Thymus (tissue), 11 donors: ENCODE data around the gene GDPD5. TPM values are rescaled to one million over a fixed set of nuclear protein-coding genes. Genes with fewer than 3 reads are reported as not detected.

ENCODE experiments used
- DNase-seq, 9 donors: peaks; one replicate each; pipeline ENCODE4 v3.0.0-alpha.2; 2013; ENCODE audit warnings: low spot score in 9 of 9, low read depth in 6 of 9, missing footprints in 1 of 9
- H3K27ac ChIP-seq, 2 donors: one replicate each; pipeline ENCODE4 v1.5.1; 2013; ENCODE audit warnings: control low read depth in 1 of 2, low read depth in 1 of 2, low read length in 1 of 2, mild to moderate bottlenecking in 1 of 2, moderate library complexity in 1 of 2
- H3K27me3 ChIP-seq, 2 donors: one replicate each; pipeline ENCODE4 v1.5.1; 2013; ENCODE audit warnings: low read length in 1 of 2; ENCODE audit not compliant: control insufficient read depth in 2 of 2, insufficient read depth in 1 of 2
- H3K36me3 ChIP-seq, 2 donors: one replicate each; pipeline ENCODE4 v1.5.1; 2013; ENCODE audit warnings: low read length in 1 of 2, mild to moderate bottlenecking in 1 of 2, moderate library complexity in 1 of 2; ENCODE audit not compliant: control insufficient read depth in 2 of 2, insufficient read depth in 2 of 2
- H3K4me1 ChIP-seq, 2 donors: one replicate each; pipeline ENCODE4 v1.5.1; 2013; ENCODE audit warnings: low read length in 2 of 2; ENCODE audit not compliant: control insufficient read depth in 2 of 2, insufficient read depth in 2 of 2
- H3K4me3 ChIP-seq, 2 donors: one replicate each; pipeline ENCODE4 v1.5.1; 2013; ENCODE audit warnings: low read length in 2 of 2, control low read depth in 1 of 2, mild to moderate bottlenecking in 1 of 2
- H3K9me3 ChIP-seq, 2 donors: one replicate each; pipeline ENCODE4 v1.5.1; 2013; ENCODE audit warnings: low read length in 1 of 2, mild to moderate bottlenecking in 1 of 2; ENCODE audit not compliant: control insufficient read depth in 2 of 2, insufficient read depth in 1 of 2
- WGBS: extraction: QIAGEN DNeasy Blood & Tissue Kit; methylation state at CpG from one replicate; pipeline ENCODE4 v1.1.7; 2013; 5-methylcytosine and 5-hydroxymethylcytosine counted together
- polyA plus RNA-seq: library from polyadenylated mRNA; stranded (reverse); fragments of 200-250 nt; gene quantifications from one replicate; pipeline ENCODE4 v1.2.3, GENCODE V29; 2013
- total RNA-seq: library from RNA; stranded (reverse); fragments of 120-200 nt; gene quantifications from one replicate; pipeline ENCODE4 v1.2.4, GENCODE V29; 2013
- donor health status: healthy.

Gene GDPD5
- total and polyA plus RNA-seq, 2 donors = 3.1 to 25.3 TPM

DNA sequence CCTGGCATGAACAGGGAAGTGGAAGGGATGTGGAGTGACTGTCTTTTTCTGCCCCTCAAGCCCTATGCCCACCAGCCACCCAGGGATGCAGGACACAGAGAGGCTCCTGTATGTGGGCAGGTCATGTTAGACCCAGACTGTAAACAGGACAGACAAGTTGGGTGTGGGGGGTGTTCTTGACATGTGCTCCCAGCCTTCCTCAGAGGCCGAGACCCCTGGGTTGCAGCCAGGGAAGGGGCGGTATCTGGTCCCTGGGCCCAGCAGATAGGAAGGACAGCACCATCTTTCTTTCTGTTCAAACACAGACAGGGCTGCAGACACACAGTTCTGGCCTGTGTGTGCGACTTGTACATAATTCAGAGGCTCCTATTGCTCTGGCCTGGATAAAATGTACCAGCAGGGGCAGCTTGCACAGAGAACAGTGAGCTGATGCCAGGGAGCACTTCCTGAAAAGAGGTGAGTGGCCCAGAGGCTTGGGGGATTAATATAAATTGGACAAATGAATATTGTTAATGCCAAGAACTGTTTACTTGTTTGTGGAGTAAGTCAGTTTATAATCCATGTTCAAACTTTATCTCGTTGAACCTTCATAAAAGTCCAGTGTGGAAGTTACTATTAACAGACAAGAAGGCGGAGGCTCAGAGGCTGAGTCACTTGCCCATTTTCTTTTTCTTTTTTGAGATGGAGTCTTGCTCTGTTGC, 16.6 kb downstream of the GDPD5 start:
- H3K4me1 ChIP-seq = peaks cover 0 to 21% of the 10 kb centered on the region in 2 donors
- H3K36me3 ChIP-seq = no peaks in the 10 kb centered on the region
- WGBS = 79% methylated on average over 5 of the region's 5 CpGs
- H3K4me3 ChIP-seq = no peak overlapping the region
- no peak for DNase-seq
- H3K27ac ChIP-seq = peak overlapping the region in 1 of 2 donors; percentile 33
- no peaks in the 10 kb centered on the region for H3K27me3 ChIP-seq
- H3K9me3 ChIP-seq = no peaks in the 10 kb centered on the region

DNA sequence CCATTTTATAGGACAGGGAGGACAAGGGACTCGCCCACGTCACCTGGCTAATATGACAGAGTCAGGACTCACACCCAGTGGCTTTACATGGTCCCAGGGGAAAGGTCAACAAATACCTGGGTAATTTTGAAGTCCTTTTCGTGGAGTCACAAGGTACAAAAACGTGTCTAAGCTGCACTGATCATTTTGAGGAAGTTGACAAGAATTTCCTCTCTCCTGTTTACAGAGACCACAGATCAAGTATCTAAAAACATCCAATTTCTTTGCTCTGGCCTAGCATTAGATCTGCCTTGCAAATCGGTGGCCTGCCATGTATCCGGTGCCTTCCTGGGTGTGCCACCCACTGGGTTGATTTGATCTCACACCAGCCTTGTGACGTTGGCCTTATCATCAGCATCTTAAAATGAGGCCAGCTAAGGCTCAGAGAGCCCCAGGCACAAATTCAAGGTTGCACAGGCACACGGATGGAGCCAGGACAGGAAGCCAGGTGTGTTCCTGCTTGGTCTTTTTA, 17.6 kb downstream of the GDPD5 start:
- Histone ChIP-seq H3K27ac (no peak overlapping the region), H3K9me3 (no peaks in the 10 kb centered on the region), H3K36me3 (no peaks in the 10 kb centered on the region)

DNA sequence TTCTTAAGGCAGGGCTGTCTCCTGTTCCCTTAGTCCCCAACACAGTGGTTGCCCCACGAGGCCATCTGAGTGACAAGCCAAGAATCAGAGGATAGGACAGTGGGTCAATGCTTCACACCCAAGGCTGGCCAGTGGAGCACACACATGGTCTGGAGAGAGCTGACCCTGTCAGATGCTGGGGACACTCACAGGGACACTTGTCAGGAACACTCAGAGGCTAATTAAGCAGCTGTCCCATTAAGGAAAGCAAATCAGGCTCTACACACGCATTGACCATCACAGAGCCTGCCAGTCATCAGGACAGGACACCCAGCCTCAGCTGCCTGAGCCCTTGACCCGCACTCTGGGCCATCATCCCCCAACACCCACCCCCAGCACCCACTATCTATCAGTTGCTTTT, 18.2 kb downstream of the GDPD5 start:
- WGBS = 96% methylated on average over 3 of the region's 3 CpGs
- no peak overlapping the region for H3K27ac ChIP-seq
- H3K4me1 ChIP-seq = peaks cover 0 to 21% of the 10 kb centered on the region in 2 donors

More for the DNA sequence above, 17.6 kb downstream of the GDPD5 start:
- H3K4me1 ChIP-seq = peaks cover 0 to 21% of the 10 kb centered on the region in 2 donors
- no peaks in the 10 kb centered on the region for H3K27me3 ChIP-seq
- H3K4me3 ChIP-seq = no peak overlapping the region
- 37% methylated on average over 8 of the region's 8 CpGs for WGBS
- DNase-seq = peak in 2 of 9 donors; percentile 43 to 50

DNA sequence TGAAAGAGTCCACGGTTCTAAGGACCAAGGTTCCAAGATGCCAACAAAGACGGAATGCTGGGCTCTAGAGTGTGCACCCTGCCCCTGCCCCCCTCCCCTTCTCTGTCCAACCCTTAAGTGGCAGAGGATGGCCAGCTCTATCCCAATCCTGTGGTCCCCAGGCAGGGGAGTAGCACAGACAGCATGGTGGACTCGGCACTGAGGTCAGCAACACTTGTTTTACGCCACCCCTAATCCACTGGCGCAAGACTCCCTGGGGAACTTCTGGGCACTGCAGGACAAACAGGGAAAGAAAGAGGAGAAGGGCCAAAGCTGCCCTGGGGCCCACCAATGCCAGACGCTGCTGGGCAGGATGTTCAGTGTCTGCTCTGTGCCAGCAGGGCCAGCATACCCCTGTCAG, 18.9 kb downstream of the GDPD5 start:
- no peaks in the 10 kb centered on the region for H3K27me3 ChIP-seq
- 94% methylated on average over 6 of the region's 6 CpGs for WGBS
- no peak for DNase-seq
- no peak overlapping the region for H3K27ac ChIP-seq
- H3K4me3 ChIP-seq = no peak overlapping the region
- H3K4me1 ChIP-seq = peaks cover 0 to 21% of the 10 kb centered on the region in 2 donors
- H3K9me3 ChIP-seq = no peaks in the 10 kb centered on the region
- H3K36me3 ChIP-seq = no peaks in the 10 kb centered on the region

More for the DNA sequence above, 18.2 kb downstream of the GDPD5 start:
- Histone ChIP-seq H3K4me3 (no peak overlapping the region), H3K36me3 (no peaks in the 10 kb centered on the region), H3K27me3 (no peaks in the 10 kb centered on the region), H3K9me3 (no peaks in the 10 kb centered on the region)
- DNase-seq = no peak

DNA sequence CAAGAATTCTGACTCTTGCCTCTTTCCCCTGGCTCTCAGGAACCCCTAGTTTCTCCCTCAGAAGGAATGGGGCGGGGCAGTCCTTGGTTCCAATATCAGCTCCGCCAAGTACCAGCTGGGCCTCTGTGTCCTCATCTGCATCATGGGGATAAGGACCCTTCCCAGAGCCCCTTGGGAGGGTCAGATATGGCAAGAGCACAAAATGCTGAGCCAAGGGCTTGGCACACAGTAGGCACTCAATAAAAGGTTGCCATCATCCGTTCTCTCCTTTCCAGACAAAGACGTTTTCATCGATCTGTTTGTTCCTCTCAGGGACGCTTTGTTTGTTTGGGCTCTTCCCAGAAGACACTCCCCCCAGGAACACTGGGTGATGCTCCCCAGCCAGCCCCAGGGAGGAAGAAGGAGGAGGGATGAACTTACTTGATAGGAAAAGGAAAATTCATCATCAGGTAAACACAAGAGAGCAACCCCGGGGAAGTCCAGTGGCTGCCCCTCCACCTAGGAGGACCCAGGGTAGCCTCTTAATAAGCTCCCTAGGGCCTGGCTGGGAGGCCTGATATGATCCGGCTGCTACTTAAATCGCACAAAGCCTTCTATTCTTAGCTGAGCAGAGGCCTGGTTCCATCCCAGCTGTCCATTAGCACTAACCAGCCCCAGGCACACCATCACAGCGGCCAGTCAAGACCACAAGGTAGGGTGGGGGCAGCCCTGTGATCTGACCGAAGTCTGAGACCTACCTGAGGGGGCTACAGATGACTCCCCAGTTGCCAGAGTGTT, 19.6 kb downstream of the GDPD5 start:
- H3K36me3 ChIP-seq = no peaks in the 10 kb centered on the region
- H3K9me3 ChIP-seq = no peaks in the 10 kb centered on the region
- no peak for DNase-seq
- 93% methylated on average over 11 of the region's 11 CpGs for WGBS
- no peak overlapping the region for H3K27ac ChIP-seq
- H3K4me1 ChIP-seq = peaks cover 0 to 21% of the 10 kb centered on the region in 2 donors
- H3K4me3 ChIP-seq = no peak overlapping the region
- no peaks in the 10 kb centered on the region for H3K27me3 ChIP-seq

DNA sequence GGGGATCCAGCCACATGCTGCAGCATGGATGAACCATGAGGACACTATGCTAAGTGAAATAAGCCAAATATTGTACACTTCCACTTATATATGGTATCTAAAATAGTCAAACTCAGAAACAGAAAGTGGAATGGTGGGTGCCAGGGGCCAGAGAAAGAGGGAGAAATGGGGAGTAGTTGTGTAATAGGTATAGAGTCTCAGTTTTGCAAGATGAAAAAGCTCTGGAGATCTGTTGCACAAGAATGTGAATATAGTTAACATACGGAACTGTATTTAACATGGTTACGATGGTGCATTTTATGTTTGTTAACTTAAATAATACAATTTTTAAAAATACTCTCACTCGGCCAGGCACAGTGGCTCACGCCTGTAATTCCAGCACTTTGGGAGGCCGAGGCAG, 21.2 kb downstream of the GDPD5 start:
- H3K36me3 ChIP-seq = no peaks in the 10 kb centered on the region
- WGBS = 97% methylated on average over 5 of the region's 5 CpGs
- peaks cover 0 to 5% of the 10 kb centered on the region in 2 donors for H3K9me3 ChIP-seq
- H3K27ac ChIP-seq = no peak overlapping the region
- H3K27me3 ChIP-seq = no peaks in the 10 kb centered on the region
- peaks cover 0 to 21% of the 10 kb centered on the region in 2 donors for H3K4me1 ChIP-seq
- H3K4me3 ChIP-seq = no peak overlapping the region
- DNase-seq = no peak

DNA sequence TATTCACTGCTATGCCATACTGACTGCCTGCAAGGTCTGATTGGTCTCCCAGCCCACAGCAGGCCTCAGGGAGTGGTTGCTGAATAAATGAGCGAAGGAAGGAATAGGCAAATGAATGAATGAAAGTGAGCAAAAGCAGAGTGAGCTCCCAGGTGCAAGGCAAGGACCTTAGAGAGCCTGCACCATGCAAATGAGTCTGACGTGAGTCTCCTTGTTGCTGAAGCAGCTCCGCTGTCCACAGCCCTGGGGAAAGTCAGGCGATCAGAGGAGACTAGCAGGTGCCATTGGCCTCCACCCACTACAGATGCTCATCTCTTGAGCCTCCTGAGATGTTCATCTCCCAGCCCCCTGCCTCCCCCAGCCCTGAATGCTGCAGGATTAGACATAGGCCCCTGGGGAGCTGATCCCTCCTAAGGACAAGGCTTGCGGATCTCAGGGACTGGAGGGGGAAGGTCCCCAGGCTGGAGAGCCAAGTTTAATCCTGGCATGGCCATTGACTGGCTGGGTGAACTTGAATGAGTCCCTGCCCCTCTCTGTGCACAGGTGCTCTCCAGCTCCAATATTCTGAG, 22.1 kb downstream of the GDPD5 start:
- no peak overlapping the region for H3K27ac ChIP-seq
- peaks cover 0 to 5% of the 10 kb centered on the region in 2 donors for H3K9me3 ChIP-seq
- peaks cover 0 to 15% of the 10 kb centered on the region in 2 donors for H3K4me1 ChIP-seq
- no peaks in the 10 kb centered on the region for H3K36me3 ChIP-seq
- no peak for DNase-seq
- 96% methylated on average over 5 of the region's 5 CpGs for whole genome bisulfite sequencing
- H3K4me3 ChIP-seq = no peak overlapping the region
- no peaks in the 10 kb centered on the region for H3K27me3 ChIP-seq

DNA sequence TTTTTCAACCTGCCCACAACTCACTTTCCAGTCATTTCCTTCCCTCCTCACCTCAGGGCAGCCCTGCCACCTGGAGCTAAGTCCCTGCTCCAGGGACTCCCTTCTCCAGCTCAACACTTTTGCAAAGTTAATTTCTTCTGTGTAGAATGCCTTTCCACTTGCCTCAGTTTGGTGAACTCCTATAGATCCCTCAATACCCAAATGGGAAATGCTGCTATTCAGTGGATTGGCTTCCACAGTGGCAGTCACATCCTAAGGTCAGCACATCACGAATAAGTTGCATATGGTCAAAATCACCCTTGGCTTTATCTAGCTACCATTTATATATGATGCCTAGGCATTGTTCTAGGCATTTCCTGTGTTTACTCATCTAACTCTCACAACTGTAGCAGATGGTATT, 23.6 kb downstream of the GDPD5 start:
- no peak overlapping the region for H3K4me3 ChIP-seq
- no peak overlapping the region for H3K27ac ChIP-seq
- no peaks in the 10 kb centered on the region for H3K36me3 ChIP-seq
- H3K27me3 ChIP-seq = no peaks in the 10 kb centered on the region
- peaks cover 0 to 5% of the 10 kb centered on the region in 2 donors for H3K9me3 ChIP-seq
- H3K4me1 ChIP-seq = peaks cover 0 to 2% of the 10 kb centered on the region in 2 donors
- WGBS = 90% methylated on average over 1 of the region's 1 CpG
- no peak for DNase-seq

DNA sequence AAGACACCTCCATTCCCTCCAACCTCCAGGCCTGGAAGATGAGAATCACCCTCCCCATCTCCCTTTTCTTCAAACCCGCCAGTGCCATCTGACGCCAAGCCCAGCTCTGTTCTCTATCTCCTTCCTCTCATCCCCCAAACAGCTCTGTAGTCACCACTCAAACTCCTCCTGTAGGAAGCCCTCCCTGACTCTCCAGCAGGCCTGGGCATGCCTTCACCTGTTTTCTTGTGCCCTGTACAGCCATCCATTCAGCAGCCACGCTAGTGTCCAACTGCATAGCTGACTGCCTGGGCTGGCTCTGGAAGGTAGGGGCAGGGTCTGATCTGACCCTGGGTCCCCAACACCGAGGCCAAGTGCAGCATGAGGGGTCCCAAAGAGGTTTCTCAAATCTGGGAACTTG, 25.0 kb downstream of the GDPD5 start:
- whole genome bisulfite sequencing = 89% methylated on average over 4 of the region's 4 CpGs
- H3K27me3 ChIP-seq = no peaks in the 10 kb centered on the region
- no peaks in the 10 kb centered on the region for H3K36me3 ChIP-seq
- no peak overlapping the region for H3K27ac ChIP-seq
- H3K4me3 ChIP-seq = no peak overlapping the region
- H3K4me1 ChIP-seq = no peaks in the 10 kb centered on the region
- H3K9me3 ChIP-seq = peaks cover 0 to 5% of the 10 kb centered on the region in 2 donors
- no peak for DNase-seq
